Breast epithelium (tissue), 4 donors: ENCODE data around the gene C1QTNF1. TPM values are rescaled to one million over a fixed set of nuclear protein-coding genes. Genes with fewer than 3 reads are reported as not detected.

Source experiments
- DNase-seq, 2 donors: peaks; one replicate each; pipeline ENCODE4 v3.0.0-alpha.2; 2019; ENCODE audit warnings: low spot score in 2 of 2
- H3K27ac ChIP-seq, 2 donors: fragments of 200-600 bp; sonication (generic) in 1 of 2; one replicate each; pipeline ENCODE4 v1.5.1; 2016 to 2019; ENCODE audit warnings: mild to moderate bottlenecking in 1 of 2
- H3K27me3 ChIP-seq, 2 donors: fragments of 200-600 bp; sonication (generic) in 1 of 2; one replicate each; pipeline versions ENCODE4 v1.5.1 to v1.6.0; 2017 to 2019; ENCODE audit warnings: control low read depth in 1 of 2, mild to moderate bottlenecking in 1 of 2
- H3K36me3 ChIP-seq: fragments of 200-600 bp; one replicate; pipeline ENCODE4 v1.5.1; 2019
- H3K4me1 ChIP-seq, 2 donors: fragments of 200-600 bp; sonication (generic); one replicate each; pipeline ENCODE4 v1.5.1; 2016 to 2019; ENCODE audit warnings: control low read depth in 1 of 2
- H3K4me3 ChIP-seq, 3 donors: fragments of 200-600 bp; sonication (generic); 1 replicate in 2 of 3; 2 replicates in 1 of 3; pipeline ENCODE4 v1.5.1; 2016 to 2019; ENCODE audit warnings: mild to moderate bottlenecking in 3 of 3, moderate library complexity in 2 of 3
- H3K9me3 ChIP-seq, 2 donors: fragments of 200-600 bp; sonication (generic) in 1 of 2; one replicate each; pipeline ENCODE4 v1.5.1; 2016 to 2019; ENCODE audit warnings: control low read depth in 1 of 2
- POLR2A ChIP-seq: fragments of 450-650 bp; IDR thresholded peaks from one replicate; pipeline ENCODE4 v1.6.1; 2016; ENCODE audit warnings: antibody characterized with exemption, mild to moderate bottlenecking, moderate library complexity
- POLR2AphosphoS5 ChIP-seq, 3 donors: sonication (generic); formaldehyde crosslinking; IDR thresholded peaks; one replicate each; pipeline ENCODE4 v1.6.1; 2017; ENCODE audit warnings: antibody characterized with exemption in 3 of 3
- intact Hi-C: fragments of 100-400 bp; cut with DNase I; formaldehyde crosslinking; loops from one replicate; pipeline ENCODE4 v1.15.1; 2023; ENCODE audit warnings: low total_unique reads
- total RNA-seq, 3 donors: library from RNA; depleted of rRNA; stranded (reverse); fragments of >200 nt; gene quantifications; one replicate each; pipeline ENCODE4 v1.1.0, GENCODE V29; 2016
- TF ChIP-seq, protein P1 (sequence below), 3 donors: fragments of 450-650 bp; IDR thresholded peaks; one replicate each; pipeline ENCODE4 v1.5.1; 2016 to 2017; ENCODE audit warnings: antibody characterized with exemption in 3 of 3, mild to moderate bottlenecking in 3 of 3, moderate library complexity in 3 of 3

C1QTNF1 gene
- total RNA-seq, 3 donors from 2014 or later: 54.0 to 326 (median 61.9) TPM

DNA sequence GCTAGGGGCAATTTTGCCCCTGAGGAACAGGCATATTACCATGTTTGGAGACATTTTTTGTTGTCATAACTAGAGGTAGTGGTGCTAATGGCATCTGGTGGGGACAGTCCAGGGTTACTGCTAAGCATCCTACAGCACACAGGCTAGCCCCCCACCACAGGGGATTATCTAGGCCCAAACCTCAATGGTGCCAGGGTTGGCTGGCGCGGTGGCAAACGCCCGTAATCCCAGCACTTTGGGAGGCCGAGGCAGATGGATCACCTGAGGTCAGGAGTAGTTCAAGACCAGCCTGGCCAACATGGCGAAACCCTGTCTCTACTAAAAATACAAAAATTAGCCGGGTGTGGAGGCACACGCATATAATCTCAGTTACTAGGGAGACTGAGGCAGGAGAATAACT is 15.2 kb downstream of the C1QTNF1 start:
- DNase-seq: peak in 1 of 2 donors; percentile 31
- peak overlapping the region; percentile 68 to 80 for H3K27ac ChIP-seq
- no peaks in the 10 kb centered on the region for H3K9me3 ChIP-seq
- TF ChIP-seq, protein P1, sequence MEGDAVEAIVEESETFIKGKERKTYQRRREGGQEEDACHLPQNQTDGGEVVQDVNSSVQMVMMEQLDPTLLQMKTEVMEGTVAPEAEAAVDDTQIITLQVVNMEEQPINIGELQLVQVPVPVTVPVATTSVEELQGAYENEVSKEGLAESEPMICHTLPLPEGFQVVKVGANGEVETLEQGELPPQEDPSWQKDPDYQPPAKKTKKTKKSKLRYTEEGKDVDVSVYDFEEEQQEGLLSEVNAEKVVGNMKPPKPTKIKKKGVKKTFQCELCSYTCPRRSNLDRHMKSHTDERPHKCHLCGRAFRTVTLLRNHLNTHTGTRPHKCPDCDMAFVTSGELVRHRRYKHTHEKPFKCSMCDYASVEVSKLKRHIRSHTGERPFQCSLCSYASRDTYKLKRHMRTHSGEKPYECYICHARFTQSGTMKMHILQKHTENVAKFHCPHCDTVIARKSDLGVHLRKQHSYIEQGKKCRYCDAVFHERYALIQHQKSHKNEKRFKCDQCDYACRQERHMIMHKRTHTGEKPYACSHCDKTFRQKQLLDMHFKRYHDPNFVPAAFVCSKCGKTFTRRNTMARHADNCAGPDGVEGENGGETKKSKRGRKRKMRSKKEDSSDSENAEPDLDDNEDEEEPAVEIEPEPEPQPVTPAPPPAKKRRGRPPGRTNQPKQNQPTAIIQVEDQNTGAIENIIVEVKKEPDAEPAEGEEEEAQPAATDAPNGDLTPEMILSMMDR (IDR thresholded peaks at IDR 0.05): no peak
- TF ChIP-seq POLR2A: no peak
- no peak for TF ChIP-seq POLR2AphosphoS5 (IDR thresholded peaks at IDR 0.05)
- no peaks in the 10 kb centered on the region for H3K36me3 ChIP-seq
- H3K4me1 ChIP-seq: peaks cover 0 to 4% of the 10 kb centered on the region in 2 donors
- H3K27me3 ChIP-seq: no peaks in the 10 kb centered on the region
- intact Hi-C loops: no loop called here
- no peak overlapping the region for H3K4me3 ChIP-seq

DNA sequence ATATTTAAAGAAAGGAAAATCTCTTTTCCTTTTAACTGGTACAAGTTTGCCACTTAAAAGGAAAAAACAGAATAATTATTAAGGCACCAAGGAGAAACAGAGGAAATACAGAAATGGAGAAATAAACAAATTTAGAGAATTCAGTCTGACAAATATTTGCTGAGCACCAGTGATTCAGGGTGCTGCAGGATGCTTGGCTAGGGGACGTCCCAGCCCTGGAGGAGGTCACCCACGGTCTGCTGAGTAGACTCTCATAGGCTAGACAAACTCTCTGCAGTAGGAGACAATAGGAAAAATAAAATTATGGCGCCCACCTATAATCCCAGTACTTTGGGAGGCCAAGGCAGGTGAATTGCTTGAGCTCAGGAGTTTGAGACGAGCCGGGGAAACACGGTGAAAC is 15.9 kb downstream of the C1QTNF1 start:
- intact Hi-C loops: no loop called here
- no peak for TF ChIP-seq POLR2AphosphoS5 (IDR thresholded peaks at IDR 0.05)
- TF ChIP-seq, protein P1 (IDR thresholded peaks at IDR 0.05): no peak
- TF ChIP-seq POLR2A: no peak
- H3K4me1 ChIP-seq: peaks cover 0 to 4% of the 10 kb centered on the region in 2 donors

DNA sequence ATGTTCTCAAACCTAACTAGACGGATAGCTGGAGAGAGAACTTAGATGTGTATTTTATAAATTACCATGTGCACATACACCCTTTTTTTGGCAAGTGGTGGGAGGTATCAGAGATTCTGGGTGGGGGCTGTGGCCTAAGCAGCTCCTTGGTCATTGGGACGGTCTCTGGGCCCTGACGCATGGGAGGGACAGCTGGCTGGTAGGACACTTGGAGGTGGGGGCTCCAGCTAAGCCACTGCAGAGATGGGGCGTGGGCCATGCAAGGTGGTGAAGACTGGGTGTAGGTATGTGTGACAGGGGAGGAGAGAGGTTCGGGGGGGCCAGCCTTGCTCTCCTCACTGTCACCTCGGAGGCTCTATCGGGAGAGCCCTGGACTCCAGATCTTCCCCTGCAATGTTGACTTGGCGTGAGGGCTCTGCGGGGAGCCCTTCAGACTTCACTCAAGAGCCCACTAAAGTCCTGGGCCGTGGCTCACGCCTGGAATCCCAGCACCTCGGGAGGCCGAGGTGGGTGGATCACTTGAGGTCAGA is 17.1 kb downstream of the C1QTNF1 start:
- H3K27me3 ChIP-seq: no peaks in the 10 kb centered on the region
- DNase-seq: no peak
- no peaks in the 10 kb centered on the region for H3K36me3 ChIP-seq
- no peaks in the 10 kb centered on the region for H3K9me3 ChIP-seq
- H3K4me3 ChIP-seq: no peak overlapping the region
- intact Hi-C loops: no loop called here
- H3K27ac ChIP-seq: no peak overlapping the region
- H3K4me1 ChIP-seq: peaks cover 0 to 4% of the 10 kb centered on the region in 2 donors
- no peak for TF ChIP-seq POLR2AphosphoS5 (IDR thresholded peaks at IDR 0.05)

More for the DNA sequence above, 15.9 kb downstream of the C1QTNF1 start:
- no peak for DNase-seq
- Histone ChIP-seq H3K27ac (no peak overlapping the region), H3K36me3 (no peaks in the 10 kb centered on the region), H3K9me3 (no peaks in the 10 kb centered on the region), H3K27me3 (no peaks in the 10 kb centered on the region), H3K4me3 (no peak overlapping the region)

DNA sequence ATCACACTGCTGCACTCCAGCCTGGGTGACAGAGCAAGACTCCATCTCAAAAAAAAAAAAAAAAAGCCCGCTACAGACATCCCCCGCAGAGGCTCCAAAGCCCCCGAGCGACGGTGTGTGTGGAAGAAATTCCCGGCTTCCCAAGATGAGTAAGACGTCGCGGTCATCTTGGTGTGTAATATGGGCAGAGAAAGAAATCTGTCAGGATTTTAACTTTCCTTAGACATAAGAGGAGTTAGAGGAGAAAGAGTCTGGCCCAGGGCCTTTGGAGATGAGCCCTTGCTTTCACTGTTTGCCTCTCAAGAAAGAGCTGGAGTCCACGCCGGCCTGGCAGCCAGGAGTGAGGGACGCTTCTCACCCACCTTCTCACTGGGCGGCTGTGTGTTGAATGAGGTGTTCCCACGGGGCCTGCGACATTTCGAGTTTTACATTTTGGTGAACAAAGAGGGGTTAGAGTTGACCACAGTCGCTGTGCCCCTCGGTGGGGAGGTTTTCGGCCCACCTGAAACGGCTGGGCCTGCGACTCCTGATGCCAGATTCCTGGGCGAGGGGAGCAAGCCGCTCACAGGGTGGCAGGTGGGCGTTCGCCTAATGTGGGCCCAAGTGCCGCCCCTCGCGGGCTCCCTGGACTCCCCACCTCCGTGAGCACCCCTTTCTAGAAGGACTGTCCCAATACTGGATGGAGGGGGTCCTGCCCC is 17.9 kb downstream of the C1QTNF1 start:
- intact Hi-C loops: no loop called here

DNA sequence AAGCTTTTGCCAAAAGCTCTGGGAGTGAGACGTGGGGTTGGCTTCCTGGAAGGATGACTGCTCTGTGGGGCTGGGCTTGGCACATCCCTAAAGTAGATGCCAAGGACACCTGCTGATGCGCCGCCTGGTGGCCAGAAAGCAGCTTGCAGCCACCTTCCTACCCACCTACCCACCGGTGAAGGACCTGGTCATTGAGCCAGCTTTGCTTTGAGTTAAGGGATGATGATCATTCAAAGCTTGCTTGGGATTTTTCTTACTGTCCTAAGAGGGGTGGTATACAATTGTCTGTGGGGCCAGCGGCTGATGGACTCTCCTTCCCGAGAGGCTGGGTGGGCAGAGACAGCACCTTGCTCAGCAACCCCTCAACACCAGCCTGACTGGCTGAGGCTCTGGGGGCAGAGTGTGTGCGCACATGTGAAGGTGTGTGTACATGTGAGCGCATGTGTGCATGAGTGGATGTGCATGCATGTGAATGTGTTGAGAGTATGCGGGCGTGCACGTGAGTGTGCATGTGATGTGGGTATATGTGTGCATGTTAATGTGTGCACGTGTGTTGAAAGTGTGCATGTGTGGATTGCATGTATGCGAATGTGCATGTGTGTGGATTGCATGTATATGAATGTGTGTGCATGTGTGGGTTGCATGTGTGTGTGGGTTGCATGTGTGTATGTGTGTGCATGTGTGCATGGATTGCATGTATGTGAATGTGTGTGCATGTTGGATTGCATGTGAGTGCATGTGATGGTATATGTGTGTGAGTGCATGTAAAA is 18.6 kb downstream of the C1QTNF1 start:
- Histone ChIP-seq H3K4me3 (no peak overlapping the region), H3K4me1 (no peaks in the 10 kb centered on the region), H3K27ac (peak overlapping the region in 1 of 2 donors; percentile 43), H3K9me3 (no peaks in the 10 kb centered on the region), H3K27me3 (no peaks in the 10 kb centered on the region), H3K36me3 (no peaks in the 10 kb centered on the region)
- DNase-seq: peak; percentile 68 to 87
- no peak for TF ChIP-seq POLR2A
- TF ChIP-seq, protein P1 (IDR thresholded peaks at IDR 0.05): peak; percentile 73 to 90 (median 88)
- TF ChIP-seq POLR2AphosphoS5 (IDR thresholded peaks at IDR 0.05): peak in 2 of 3 donors; percentile 7 to 43
- intact Hi-C loops: no loop called here

More for the DNA sequence above, 17.9 kb downstream of the C1QTNF1 start:
- TF ChIP-seq, protein P1 (IDR thresholded peaks at IDR 0.05): no peak
- TF ChIP-seq POLR2A: no peak
- TF ChIP-seq POLR2AphosphoS5 (IDR thresholded peaks at IDR 0.05): no peak
- DNase-seq: no peak
- Histone ChIP-seq H3K36me3 (no peaks in the 10 kb centered on the region), H3K4me1 (no peaks in the 10 kb centered on the region), H3K27me3 (no peaks in the 10 kb centered on the region), H3K9me3 (no peaks in the 10 kb centered on the region), H3K27ac (peak overlapping the region in 1 of 2 donors; percentile 43), H3K4me3 (no peak overlapping the region)
